Body of pancreas (tissue), 4 donors: Measurements from ENCODE around the gene QKI. TPM values are rescaled to one million over a fixed set of nuclear protein-coding genes. Genes with fewer than 3 reads are reported as not detected.
"Not testable (repeated sequence)": the region's sequence is repeated elsewhere in the genome, so short reads cannot be mapped to it uniquely, and the experiment has no call there.

Experiments used
- ATAC-seq: fragments of 150-250 bp; one replicate; pipeline ENCODE4 v1.9.1; 2016
- DNase-seq, 4 donors: peaks; one replicate each; pipeline ENCODE4 v3.0.0-alpha.2; 2019
- H3K27ac ChIP-seq, 4 donors: fragments of 200-600 bp; sonication (generic); 1 replicate in 3 of 4; 2 replicates in 1 of 4; pipeline versions ENCODE4 v1.5.1 to v1.6.1; 2016 to 2019; ENCODE audit warnings: mild to moderate bottlenecking in 1 of 4, mixed read lengths in 1 of 4, moderate library complexity in 1 of 4
- H3K27me3 ChIP-seq, 2 donors: fragments of 200-600 bp; sonication (generic); one replicate each; pipeline ENCODE4 v1.6.0; 2016; ENCODE audit warnings: mild to moderate bottlenecking in 1 of 2
- H3K36me3 ChIP-seq, 2 donors: fragments of 200-600 bp; sonication (generic); replicated peaks in 1 of 2; 2 replicates each; pipeline ENCODE4 v1.5.1; 2016; ENCODE audit warnings: low read depth in 2 of 2; ENCODE audit not compliant: insufficient read depth in 1 of 2
- H3K4me1 ChIP-seq: fragments of 200-600 bp; sonication (generic); one replicate; pipeline ENCODE4 v1.6.0; 2016
- H3K4me3 ChIP-seq, 2 donors: fragments of 200-600 bp; sonication (generic); 1 replicate in 1 of 2; 2 replicates in 1 of 2; pipeline ENCODE4 v1.5.1; 2016 to 2019
- H3K9me3 ChIP-seq, 3 donors: fragments of 200-600 bp; sonication (generic); 1 replicate in 2 of 3; 2 replicates in 1 of 3; pipeline ENCODE4 v1.5.1; 2016
- CTCF ChIP-seq, 7 experiments: fragments of 450-650 bp in 4 of 7; fragments of 200-600 bp in 3 of 7; sonication (generic) in 3 of 7; IDR thresholded peaks; one replicate each; pipeline ENCODE4 v1.5.1; 2016 to 2019; ENCODE audit warnings: antibody characterized with exemption in 7 of 7
- POLR2A ChIP-seq, 3 donors: fragments of 450-650 bp; IDR thresholded peaks; one replicate each; pipeline ENCODE4 v1.6.1; 2016; ENCODE audit warnings: antibody characterized with exemption in 3 of 3, mild to moderate bottlenecking in 2 of 3
- whole genome bisulfite sequencing, 2 donors: methylation state at CpG; one replicate each; pipeline ENCODE4 v1.1.5; 2017; 5-methylcytosine and 5-hydroxymethylcytosine counted together
- intact Hi-C: fragments of 100-400 bp; cut with DNase I; formaldehyde crosslinking; loops from one replicate; pipeline ENCODE4 v1.15.1; 2023
- total RNA-seq, 2 donors: library from RNA; depleted of rRNA; stranded (reverse); fragments of >200 nt; gene quantifications; one replicate each; pipeline ENCODE4 v1.1.0, GENCODE V29; 2016

QKI gene
- total RNA-seq, 2 donors from 2014 or later, result 60.4 to 61.3 TPM

- 94 to 98% methylated on average over 2 of the region's 2 CpGs for WGBS, 2 donors
Measured at GRCh38 chr6:163432300-163432699, 17.8 kb downstream of the QKI start.

DNA sequence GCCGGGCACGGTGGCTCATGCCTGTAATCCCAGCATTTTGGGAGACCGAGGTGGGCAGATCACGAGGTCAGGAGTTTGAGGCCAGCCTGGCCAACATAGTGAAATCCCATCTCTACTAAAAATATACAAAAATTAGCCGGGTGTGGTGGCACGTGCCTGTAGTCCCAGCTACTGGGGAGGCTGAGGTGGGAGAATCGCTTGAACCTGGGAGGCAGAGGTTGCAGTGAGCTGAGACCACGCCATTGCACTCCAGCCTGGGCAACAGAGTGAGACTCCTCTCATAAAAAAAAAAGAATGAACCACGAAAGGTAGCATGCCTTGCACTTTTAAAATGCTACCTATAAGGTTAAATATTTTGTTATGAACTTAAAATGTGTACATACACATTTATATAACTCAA lies 19.0 kb downstream of the QKI start:
- H3K27me3 ChIP-seq, intact Hi-C loops, H3K27ac ChIP-seq, H3K9me3 ChIP-seq, H3K4me3 ChIP-seq, ATAC-seq, H3K36me3 ChIP-seq, DNase-seq: not testable (repeated sequence)
- WGBS, 2 donors, result 91 to 95% methylated on average over 9 of the region's 9 CpGs
- H3K4me1 ChIP-seq, result peaks cover 35% of the 10 kb centered on the region

More at GRCh38 chr6:163432300-163432699, 17.8 kb downstream of the QKI start:
- no peak for TF ChIP-seq POLR2A (IDR thresholded peaks at IDR 0.05)
- TF ChIP-seq CTCF (IDR thresholded peaks at IDR 0.05), result no peak
- Histone ChIP-seq H3K4me3 (no peak overlapping the region), H3K27me3 (no peaks in the 10 kb centered on the region), H3K27ac (no peak overlapping the region), H3K36me3 (no peaks in the 10 kb centered on the region), H3K9me3 (no peaks in the 10 kb centered on the region), H3K4me1 (peaks cover 37% of the 10 kb centered on the region)
- ATAC-seq (no peak), DNase-seq (no peak)
- intact Hi-C loops, result no loop called here

GRCh38 chr6:163435023-163435422 lies 20.5 kb downstream of the QKI start:
- no peaks in the 10 kb centered on the region for H3K27me3 ChIP-seq
- H3K27ac ChIP-seq, result no peak overlapping the region
- no peak overlapping the region for H3K4me3 ChIP-seq
- DNase-seq (no peak), ATAC-seq (no peak)
- no peaks in the 10 kb centered on the region for H3K36me3 ChIP-seq
- intact Hi-C loops, result no loop called here
- peaks cover 30% of the 10 kb centered on the region for H3K4me1 ChIP-seq
- H3K9me3 ChIP-seq, result no peaks in the 10 kb centered on the region
- 76 to 85% methylated on average over 4 of the region's 4 CpGs for WGBS, 2 donors
- TF ChIP-seq POLR2A (IDR thresholded peaks at IDR 0.05), result no peak
- TF ChIP-seq CTCF (IDR thresholded peaks at IDR 0.05), result no peak

DNA sequence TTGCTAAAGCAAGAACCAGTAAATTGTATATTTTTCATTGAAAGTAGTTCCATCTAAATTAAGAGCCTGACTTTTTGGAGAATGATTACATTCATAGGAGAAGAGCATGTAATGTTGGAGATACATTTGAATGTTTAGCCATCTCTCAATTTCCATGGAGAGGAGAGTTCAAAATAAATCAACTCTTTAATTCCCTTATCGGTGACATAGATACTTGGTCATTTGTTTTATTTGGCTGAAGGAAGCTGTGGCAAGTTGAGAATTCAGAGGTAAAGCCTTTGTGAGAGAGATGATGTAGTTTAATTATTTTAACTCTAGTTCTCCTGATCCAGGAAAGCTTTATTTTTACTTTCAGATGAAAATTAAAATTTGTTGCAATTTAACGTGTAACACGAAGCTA lies 22.3 kb downstream of the QKI start:
- Histone ChIP-seq H3K27ac (no peak overlapping the region), H3K9me3 (no peaks in the 10 kb centered on the region), H3K27me3 (no peaks in the 10 kb centered on the region), H3K4me1 (peaks cover 31% of the 10 kb centered on the region), H3K4me3 (no peak overlapping the region), H3K36me3 (no peaks in the 10 kb centered on the region)
- no peak for TF ChIP-seq POLR2A (IDR thresholded peaks at IDR 0.05)
- TF ChIP-seq CTCF (IDR thresholded peaks at IDR 0.05), result no peak
- ATAC-seq, result no peak
- no peak for DNase-seq
- WGBS, 2 donors, result 82% methylated on average over 3 of the region's 3 CpGs
- intact Hi-C loops, result no loop called here

DNA sequence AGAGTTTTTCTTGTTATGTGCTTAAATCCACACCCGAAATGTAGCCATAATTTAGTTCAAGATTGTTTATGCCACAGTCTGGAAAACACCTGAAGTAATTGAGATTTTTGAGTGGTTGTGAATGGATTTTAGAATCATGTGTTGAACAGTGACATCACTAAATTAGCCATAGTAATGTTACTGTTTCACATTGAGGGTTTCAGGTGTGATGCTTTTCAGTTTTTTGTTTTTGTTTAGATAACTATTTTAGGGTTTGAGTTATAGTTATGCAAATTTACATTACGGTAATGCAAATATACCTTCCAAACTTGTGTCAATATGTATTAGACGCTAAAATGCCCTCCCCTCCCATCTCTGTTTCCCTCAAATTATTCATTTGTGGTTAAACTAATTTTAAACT lies 22.9 kb downstream of the QKI start:
- H3K4me3 ChIP-seq, result no peak overlapping the region
- intact Hi-C loops, result no loop called here
- DNase-seq (no peak), ATAC-seq (no peak)
- WGBS, 2 donors, result 48 to 50% methylated on average over 3 of the region's 3 CpGs
- H3K27me3 ChIP-seq, result no peaks in the 10 kb centered on the region
- peaks cover 31% of the 10 kb centered on the region for H3K4me1 ChIP-seq
- H3K9me3 ChIP-seq, result no peaks in the 10 kb centered on the region
- TF ChIP-seq CTCF (IDR thresholded peaks at IDR 0.05), result no peak
- TF ChIP-seq POLR2A (IDR thresholded peaks at IDR 0.05), result no peak
- no peaks in the 10 kb centered on the region for H3K36me3 ChIP-seq
- H3K27ac ChIP-seq, result no peak overlapping the region
